A549 (cell line): ENCODE measurements around the gene THY1.

ENCODE experiments used
- BHLHE40 ChIP-seq: IDR thresholded peaks from 2 replicates; pipeline ENCODE4 v1.6.1; 2012; ENCODE audit warnings: low read depth, low read length, inconsistent platforms
- CHD4 ChIP-seq: fragments of 200-600 bp; sonication (generic); IDR thresholded peaks from 2 replicates; pipeline ENCODE4 v1.6.1; 2016; ENCODE audit warnings: antibody characterized with exemption, mild to moderate bottlenecking, borderline replicate concordance
- HMGXB4 ChIP-seq: fragments of 250-450 bp; sonication (Bioruptor Pico); IDR thresholded peaks from 2 replicates; pipeline ENCODE4 v1.5.0; 2021; ENCODE audit warnings: mild to moderate bottlenecking, moderate library complexity, borderline replicate concordance
- HOXA7 ChIP-seq: fragments of 250-450 bp; sonication (Bioruptor Pico); IDR thresholded peaks from 2 replicates; pipeline ENCODE4 v1.5.0; 2020; ENCODE audit warnings: mild to moderate bottlenecking, moderate library complexity
- JUNB ChIP-seq: fragments of >200 bp; sonication (Bioruptor Twin); formaldehyde crosslinking; IDR thresholded peaks from 2 replicates; pipeline ENCODE4 v1.6.1; 2016
- MYC ChIP-seq: IDR thresholded peaks from 2 replicates; pipeline ENCODE4 v1.6.1; 2012; ENCODE audit warnings: mild to moderate bottlenecking, inconsistent platforms, low read length, improper control_type of control experiment, borderline replicate concordance
- PHF8 ChIP-seq: fragments of 200-600 bp; sonication (generic); IDR thresholded peaks from 2 replicates; pipeline ENCODE4 v1.6.1; 2016; ENCODE audit warnings: low read depth, mild to moderate bottlenecking, antibody characterized with exemption, moderate library complexity, borderline replicate concordance
- POLR2A ChIP-seq: IDR thresholded peaks from 2 replicates; pipeline ENCODE4 v1.6.1; 2012; ENCODE audit warnings: mild to moderate bottlenecking, low read length
- RARB ChIP-seq: fragments of 250-450 bp; sonication (Bioruptor Pico); IDR thresholded peaks from 2 replicates; pipeline ENCODE4 v1.8.0; 2021; ENCODE audit warnings: mild to moderate bottlenecking, moderate library complexity
- ZFP36 ChIP-seq: fragments of 450-650 bp; IDR thresholded peaks from 2 replicates; pipeline ENCODE4 v1.6.1; 2014; ENCODE audit warnings: borderline replicate concordance; ENCODE audit not compliant: partially characterized antibody
- ZNF302 ChIP-seq: fragments of 250-450 bp; sonication (Bioruptor Pico); IDR thresholded peaks from 2 replicates; pipeline ENCODE4 v1.9.0; 2021; ENCODE audit warnings: inconsistent platforms, mild to moderate bottlenecking, moderate library complexity
- TF ChIP-seq, protein P1 (sequence below): fragments of >200 bp; sonication (Bioruptor Twin); formaldehyde crosslinking; IDR thresholded peaks from 3 replicates; pipeline ENCODE4 v1.5.1; 2016
- TF ChIP-seq, protein P2 (sequence below): IDR thresholded peaks from 2 replicates; pipeline ENCODE4 v1.6.1; 2012

DNA sequence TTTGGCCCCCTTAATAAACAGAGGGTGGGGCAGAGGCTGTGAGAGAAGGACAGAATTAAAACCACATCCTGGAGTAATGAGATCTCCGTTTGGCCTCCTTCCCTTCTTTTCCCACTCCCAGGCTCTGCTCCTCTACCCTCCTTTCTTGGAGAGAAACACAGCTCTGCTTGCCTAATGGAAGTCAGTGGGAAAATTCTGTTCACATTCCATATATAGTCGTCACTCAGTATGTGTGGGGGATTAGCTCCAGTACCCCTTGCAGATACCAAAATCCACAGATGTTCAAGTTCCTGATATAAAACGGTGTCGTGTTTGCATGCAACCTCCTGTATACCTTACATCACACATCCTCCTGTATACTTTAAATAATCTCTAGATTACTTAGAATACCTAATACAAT is 37.6 kb upstream of the THY1 start:
- TF ChIP-seq, protein P1, sequence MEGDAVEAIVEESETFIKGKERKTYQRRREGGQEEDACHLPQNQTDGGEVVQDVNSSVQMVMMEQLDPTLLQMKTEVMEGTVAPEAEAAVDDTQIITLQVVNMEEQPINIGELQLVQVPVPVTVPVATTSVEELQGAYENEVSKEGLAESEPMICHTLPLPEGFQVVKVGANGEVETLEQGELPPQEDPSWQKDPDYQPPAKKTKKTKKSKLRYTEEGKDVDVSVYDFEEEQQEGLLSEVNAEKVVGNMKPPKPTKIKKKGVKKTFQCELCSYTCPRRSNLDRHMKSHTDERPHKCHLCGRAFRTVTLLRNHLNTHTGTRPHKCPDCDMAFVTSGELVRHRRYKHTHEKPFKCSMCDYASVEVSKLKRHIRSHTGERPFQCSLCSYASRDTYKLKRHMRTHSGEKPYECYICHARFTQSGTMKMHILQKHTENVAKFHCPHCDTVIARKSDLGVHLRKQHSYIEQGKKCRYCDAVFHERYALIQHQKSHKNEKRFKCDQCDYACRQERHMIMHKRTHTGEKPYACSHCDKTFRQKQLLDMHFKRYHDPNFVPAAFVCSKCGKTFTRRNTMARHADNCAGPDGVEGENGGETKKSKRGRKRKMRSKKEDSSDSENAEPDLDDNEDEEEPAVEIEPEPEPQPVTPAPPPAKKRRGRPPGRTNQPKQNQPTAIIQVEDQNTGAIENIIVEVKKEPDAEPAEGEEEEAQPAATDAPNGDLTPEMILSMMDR: no peak
- no peak for TF ChIP-seq MYC
- no peak for TF ChIP-seq RARB (CRISPR knock-in tag)
- no peak for TF ChIP-seq ZFP36
- no peak for TF ChIP-seq HOXA7
- TF ChIP-seq ZNF302: no peak
- TF ChIP-seq PHF8: no peak
- TF ChIP-seq POLR2A: no peak
- no peak for TF ChIP-seq JUNB
- TF ChIP-seq HMGXB4 (CRISPR knock-in tag): no peak
- TF ChIP-seq, protein P2, sequence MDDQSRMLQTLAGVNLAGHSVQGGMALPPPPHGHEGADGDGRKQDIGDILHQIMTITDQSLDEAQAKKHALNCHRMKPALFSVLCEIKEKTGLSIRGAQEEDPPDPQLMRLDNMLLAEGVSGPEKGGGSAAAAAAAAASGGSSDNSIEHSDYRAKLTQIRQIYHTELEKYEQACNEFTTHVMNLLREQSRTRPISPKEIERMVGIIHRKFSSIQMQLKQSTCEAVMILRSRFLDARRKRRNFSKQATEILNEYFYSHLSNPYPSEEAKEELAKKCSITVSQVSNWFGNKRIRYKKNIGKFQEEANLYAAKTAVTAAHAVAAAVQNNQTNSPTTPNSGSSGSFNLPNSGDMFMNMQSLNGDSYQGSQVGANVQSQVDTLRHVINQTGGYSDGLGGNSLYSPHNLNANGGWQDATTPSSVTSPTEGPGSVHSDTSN: no peak
- no peak for TF ChIP-seq BHLHE40
- no peak for TF ChIP-seq CHD4
